Osteocyte (in vitro differentiated cells): ENCODE results near the gene PITX1. TPM values are rescaled to one million over a fixed set of nuclear protein-coding genes. Genes with fewer than 3 reads are reported as not detected.

Experiments used
- DNase-seq: peaks from one replicate; pipeline ENCODE4 v3.0.0; 2021; ENCODE audit warnings: mixed read lengths; ENCODE audit not compliant: unreplicated experiment; ENCODE audit errors: extremely low spot score
- H3K27ac Mint-ChIP-seq: one replicate; pipeline ENCODE4 v1.8.0; 2021; ENCODE audit warnings: mild to moderate bottlenecking, mixed read lengths; ENCODE audit not compliant: unreplicated experiment
- H3K27me3 Mint-ChIP-seq: one replicate; pipeline ENCODE4 v1.8.0; 2021; ENCODE audit warnings: mixed read lengths; ENCODE audit not compliant: unreplicated experiment
- H3K36me3 Mint-ChIP-seq: one replicate; pipeline ENCODE4 v1.8.0; 2021; ENCODE audit warnings: mixed read lengths; ENCODE audit not compliant: unreplicated experiment
- H3K4me1 Mint-ChIP-seq: one replicate; pipeline ENCODE4 v1.8.0; 2021; ENCODE audit warnings: mixed read lengths; ENCODE audit not compliant: unreplicated experiment
- H3K4me3 Mint-ChIP-seq: one replicate; pipeline ENCODE4 v1.8.0; 2021; ENCODE audit warnings: mild to moderate bottlenecking, moderate library complexity, mixed read lengths; ENCODE audit not compliant: unreplicated experiment
- H3K9me3 Mint-ChIP-seq: one replicate; pipeline ENCODE4 v1.8.0; 2021; ENCODE audit warnings: mixed read lengths; ENCODE audit not compliant: unreplicated experiment
- CTCF ChIP-seq: fragments of 200-600 bp; sonication (generic); IDR thresholded peaks from 2 replicates; pipeline ENCODE4 v1.5.0; 2021; ENCODE audit warnings: antibody characterized with exemption, mild to moderate bottlenecking, moderate library complexity
- total RNA-seq: library from RNA; stranded (reverse); gene quantifications from 2 replicates; pipeline ENCODE4 v1.2.1, GENCODE V29; 2021

The PITX1 gene
- total RNA-seq, 1 donor from 2014 or later = 0.13 TPM

GRCh38 chr5:135042595-135042994, 8.6 kb upstream of the PITX1 start:
- Mint-ChIP-seq H3K27me3 (peaks cover 85% of the 10 kb centered on the region), H3K27ac (no peak overlapping the region), H3K9me3 (no peaks in the 10 kb centered on the region), H3K36me3 (no peaks in the 10 kb centered on the region), H3K4me1 (peaks cover 1% of the 10 kb centered on the region), H3K4me3 (no peak overlapping the region)
- no peak for TF ChIP-seq CTCF
- no peak for DNase-seq

- Mint-ChIP-seq H3K9me3 (no peaks in the 10 kb centered on the region), H3K4me3 (no peak overlapping the region)
These were observed 7.7 kb upstream of the PITX1 start for GRCh38 chr5:135041726-135042125.

GRCh38 chr5:135041145-135041587, 7.1 kb upstream of the PITX1 start:
- Mint-ChIP-seq H3K27ac (no peak overlapping the region), H3K9me3 (no peaks in the 10 kb centered on the region), H3K27me3 (peaks cover 87% of the 10 kb centered on the region), H3K4me1 (peaks cover 1% of the 10 kb centered on the region), H3K36me3 (no peaks in the 10 kb centered on the region), H3K4me3 (no peak overlapping the region)
- DNase-seq = no peak
- TF ChIP-seq CTCF = no peak

More at GRCh38 chr5:135041726-135042125, 7.7 kb upstream of the PITX1 start:
- no peaks in the 10 kb centered on the region for H3K36me3 Mint-ChIP-seq
- TF ChIP-seq CTCF = no peak
- peaks cover 1% of the 10 kb centered on the region for H3K4me1 Mint-ChIP-seq
- no peak overlapping the region for H3K27ac Mint-ChIP-seq
- DNase-seq = no peak
- peaks cover 87% of the 10 kb centered on the region for H3K27me3 Mint-ChIP-seq

GRCh38 chr5:135040333-135041144, 6.5 kb upstream of the PITX1 start:
- peaks cover 1% of the 10 kb centered on the region for H3K4me1 Mint-ChIP-seq
- no peak for TF ChIP-seq CTCF
- H3K36me3 Mint-ChIP-seq = no peaks in the 10 kb centered on the region
- no peak overlapping the region for H3K4me3 Mint-ChIP-seq
- peaks cover 86% of the 10 kb centered on the region for H3K27me3 Mint-ChIP-seq
- H3K27ac Mint-ChIP-seq = no peak overlapping the region
- DNase-seq = no peak
- no peaks in the 10 kb centered on the region for H3K9me3 Mint-ChIP-seq

GRCh38 chr5:135040034-135040332, 6.0 kb upstream of the PITX1 start:
- H3K27me3 Mint-ChIP-seq = peaks cover 86% of the 10 kb centered on the region
- H3K4me3 Mint-ChIP-seq = no peak overlapping the region
- H3K9me3 Mint-ChIP-seq = no peaks in the 10 kb centered on the region
- no peak overlapping the region for H3K27ac Mint-ChIP-seq
- peaks cover 1% of the 10 kb centered on the region for H3K4me1 Mint-ChIP-seq
- H3K36me3 Mint-ChIP-seq = no peaks in the 10 kb centered on the region
- no peak for TF ChIP-seq CTCF
- DNase-seq = no peak
